Measurements from ENCODE around the gene PRKD2.
A peak's percentile ranks its signal among the peaks of the same experiment; 100 is the strongest.

The PRKD2 gene

GRCh38 chr19:46737298-46737654 is 20.4 kb upstream of the PRKD2 start:
- H3K4me3 Mint-ChIP-seq, result no peak overlapping the region
- no peaks in the 10 kb centered on the region for H3K9me3 Mint-ChIP-seq
- H3K27me3 Mint-ChIP-seq (ENCODE audit: low read depth), result no peaks in the 10 kb centered on the region
- peaks cover 42% of the 10 kb centered on the region for H3K4me1 Mint-ChIP-seq
- H3K36me3 Mint-ChIP-seq (ENCODE audit: low read depth), result peaks cover 40% of the 10 kb centered on the region
- TF ChIP-seq CTCF (IDR thresholded peaks at IDR 0.05; ENCODE audit: unreplicated experiment in 3 of 3), result no peak
- peak overlapping the region in 1 of 3 experiments; percentile 44 for H3K27ac Mint-ChIP-seq

GRCh38 chr19:46736531-46737297 is 19.8 kb upstream of the PRKD2 start:
- no peak for TF ChIP-seq CTCF (IDR thresholded peaks at IDR 0.05; ENCODE audit: unreplicated experiment in 3 of 3)
- Mint-ChIP-seq H3K4me1 (peaks cover 41% of the 10 kb centered on the region), H3K27ac (peak overlapping the region in 1 of 3 experiments; percentile 44), H3K36me3 (ENCODE audit: low read depth) (peaks cover 46% of the 10 kb centered on the region), H3K4me3 (no peak overlapping the region), H3K27me3 (ENCODE audit: low read depth) (no peaks in the 10 kb centered on the region), H3K9me3 (no peaks in the 10 kb centered on the region)

GRCh38 chr19:46733690-46734292 is 16.9 kb upstream of the PRKD2 start:
- Mint-ChIP-seq H3K4me1 (peaks cover 25% of the 10 kb centered on the region), H3K27ac (no peak overlapping the region), H3K4me3 (no peak overlapping the region), H3K36me3 (ENCODE audit: low read depth) (peaks cover 55% of the 10 kb centered on the region), H3K9me3 (no peaks in the 10 kb centered on the region), H3K27me3 (ENCODE audit: low read depth) (no peaks in the 10 kb centered on the region)
- no peak for TF ChIP-seq CTCF (IDR thresholded peaks at IDR 0.05; ENCODE audit: unreplicated experiment in 3 of 3)

- Mint-ChIP-seq H3K4me1 (peaks cover 24% of the 10 kb centered on the region), H3K27me3 (ENCODE audit: low read depth) (no peaks in the 10 kb centered on the region), H3K36me3 (ENCODE audit: low read depth) (peaks cover 55% of the 10 kb centered on the region), H3K4me3 (no peak overlapping the region), H3K9me3 (no peaks in the 10 kb centered on the region), H3K27ac (no peak overlapping the region)
- TF ChIP-seq CTCF (IDR thresholded peaks at IDR 0.05; ENCODE audit: unreplicated experiment in 3 of 3), result no peak
Observed at GRCh38 chr19:46732966-46733689, 16.2 kb upstream of the PRKD2 start.

GRCh38 chr19:46732172-46732938 is 15.4 kb upstream of the PRKD2 start:
- H3K9me3 Mint-ChIP-seq, result no peaks in the 10 kb centered on the region
- no peaks in the 10 kb centered on the region for H3K27me3 Mint-ChIP-seq (ENCODE audit: low read depth)
- H3K4me3 Mint-ChIP-seq, result no peak overlapping the region
- peaks cover 21% of the 10 kb centered on the region for H3K4me1 Mint-ChIP-seq
- H3K36me3 Mint-ChIP-seq (ENCODE audit: low read depth), result peaks cover 47% of the 10 kb centered on the region
- peak overlapping the region; percentile 18 to 37 (median 27) for H3K27ac Mint-ChIP-seq
- TF ChIP-seq CTCF (IDR thresholded peaks at IDR 0.05; ENCODE audit: unreplicated experiment in 3 of 3), result no peak

All from nephron (organoid).